Stimulated activated CD4-positive, alpha-beta T cell treated with anti-CD3 and anti-CD28 coated beads, TNF-alpha, amount 100 ng/mL, for 24 hours (primary cell): Measurements from ENCODE around the gene ZNF462.
"Not testable (repeated sequence)": the region's sequence is repeated elsewhere in the genome, so short reads cannot be mapped to it uniquely, and the experiment has no call there.

Source experiments
- DNase-seq, 3 experiments: peaks; one replicate each; pipeline ENCODE4 v3.0.0-alpha.2; 2020; ENCODE audit warnings: low read depth in 3 of 3

ZNF462 gene

GRCh38 chr9:106962615-106963363 lies 99.8 kb downstream of the ZNF462 start:
- no peak for DNase-seq

- no peak for DNase-seq
Observed at GRCh38 chr9:106963684-106964083, 100.7 kb downstream of the ZNF462 start.

- no peak for DNase-seq
Observed at GRCh38 chr9:106964329-106964728, 101.4 kb downstream of the ZNF462 start.

GRCh38 chr9:106964822-106965525 lies 102.0 kb downstream of the ZNF462 start:
- no peak for DNase-seq

GRCh38 chr9:106966481-106966880 lies 103.5 kb downstream of the ZNF462 start:
- DNase-seq, result no peak

- no peak for DNase-seq
Observed at GRCh38 chr9:106969696-106970095, 106.7 kb downstream of the ZNF462 start.

GRCh38 chr9:106970219-106970975 lies 107.4 kb downstream of the ZNF462 start:
- no peak for DNase-seq

- no peak for DNase-seq
Observed at GRCh38 chr9:106970976-106971457, 108.1 kb downstream of the ZNF462 start.

GRCh38 chr9:106972082-106972481 lies 109.1 kb downstream of the ZNF462 start:
- DNase-seq, result no peak

- no peak for DNase-seq
Observed at GRCh38 chr9:106974341-106974740, 111.4 kb downstream of the ZNF462 start.

- no peak for DNase-seq
Observed at GRCh38 chr9:106976772-106977171, 113.8 kb downstream of the ZNF462 start.

- no peak for DNase-seq
Observed at GRCh38 chr9:106980551-106981101, 117.7 kb downstream of the ZNF462 start.

GRCh38 chr9:106981396-106982287 lies 118.7 kb downstream of the ZNF462 start:
- no peak for DNase-seq

- no peak for DNase-seq
Observed at GRCh38 chr9:106982636-106983035, 119.7 kb downstream of the ZNF462 start.

GRCh38 chr9:106983346-106983745 lies 120.4 kb downstream of the ZNF462 start:
- no peak for DNase-seq

- not testable (repeated sequence) for DNase-seq
Observed at GRCh38 chr9:106989904-106990303, 126.9 kb downstream of the ZNF462 start.

GRCh38 chr9:106992186-106992585 lies 129.2 kb downstream of the ZNF462 start:
- DNase-seq, result no peak

GRCh38 chr9:106993603-106994002 lies 130.6 kb downstream of the ZNF462 start:
- DNase-seq, result no peak

- no peak for DNase-seq
Observed at GRCh38 chr9:106994463-106994862, 131.5 kb downstream of the ZNF462 start.

GRCh38 chr9:107000218-107000617 lies 137.3 kb downstream of the ZNF462 start:
- no peak for DNase-seq

GRCh38 chr9:107005201-107005600 lies 142.2 kb downstream of the ZNF462 start:
- no peak for DNase-seq
